Suppressor macrophage (primary cell): ENCODE results near the gene DMC1.
"Not testable (repeated sequence)": the region's sequence is repeated elsewhere in the genome, so short reads cannot be mapped to it uniquely, and the experiment has no call there.

Source experiments
- DNase-seq, 4 experiments: peaks; one replicate each; pipeline ENCODE4 v3.0.0-alpha.2; 2020 to 2022
- total RNA-seq, 17 experiments: gene quantifications; one replicate each; lab custom pipeline; 2026; ENCODE audit warnings: mixed read lengths in 6 of 17, inconsistent platforms in 3 of 17; lab: John Stamatoyannopoulos, UW

DMC1 gene
- 0 to 1.7 (median 0.29) reads per million in 17 experiments for total RNA-seq

DNA sequence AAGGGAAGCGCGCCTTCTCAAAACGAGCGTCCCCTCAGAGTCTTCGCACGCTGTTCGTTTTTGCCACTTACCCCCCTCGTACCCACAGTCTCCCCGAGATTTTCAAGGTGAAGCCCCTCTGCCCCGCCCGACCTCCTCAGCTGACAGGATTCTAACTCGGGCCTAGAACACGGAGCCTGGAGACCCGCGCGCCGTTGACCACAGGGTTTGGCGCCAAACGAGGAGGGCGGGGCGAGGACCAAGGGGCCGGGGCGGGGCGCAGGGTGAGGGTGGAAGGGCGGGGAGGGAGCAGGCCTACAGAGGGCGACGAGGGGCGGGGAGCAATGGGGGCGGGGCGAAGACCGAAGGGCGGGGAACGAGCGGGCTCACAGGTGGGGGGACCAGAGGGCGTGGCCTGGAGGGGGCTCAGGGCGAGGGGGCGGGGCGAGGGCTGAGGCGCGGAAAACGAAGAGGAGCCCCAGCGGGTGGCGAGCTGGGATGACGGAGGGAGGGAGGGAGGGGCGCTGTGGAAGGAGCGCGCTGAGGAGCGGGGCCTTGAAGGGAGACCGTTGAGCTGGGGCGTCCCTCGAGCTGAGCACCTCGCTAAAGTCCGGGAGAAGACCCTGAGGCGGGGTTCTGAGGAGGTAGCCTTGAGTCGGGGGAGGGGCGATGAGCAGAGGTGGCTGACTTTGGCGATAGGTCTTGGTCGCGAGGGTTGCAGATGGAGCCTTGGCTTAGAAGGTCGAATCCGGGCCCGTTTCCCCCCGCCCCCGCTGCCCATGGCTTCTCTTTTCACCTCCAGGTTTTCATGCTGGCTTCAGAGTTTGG, at the start of gene DMC1:
DMC1 (minus strand) TSS at position 212 of the 807 bp plus-strand sequence. CDS start 1,927 bp downstream, outside the sequence.
- DNase-seq: peak; percentile 62 to 78 (median 68)

DNA sequence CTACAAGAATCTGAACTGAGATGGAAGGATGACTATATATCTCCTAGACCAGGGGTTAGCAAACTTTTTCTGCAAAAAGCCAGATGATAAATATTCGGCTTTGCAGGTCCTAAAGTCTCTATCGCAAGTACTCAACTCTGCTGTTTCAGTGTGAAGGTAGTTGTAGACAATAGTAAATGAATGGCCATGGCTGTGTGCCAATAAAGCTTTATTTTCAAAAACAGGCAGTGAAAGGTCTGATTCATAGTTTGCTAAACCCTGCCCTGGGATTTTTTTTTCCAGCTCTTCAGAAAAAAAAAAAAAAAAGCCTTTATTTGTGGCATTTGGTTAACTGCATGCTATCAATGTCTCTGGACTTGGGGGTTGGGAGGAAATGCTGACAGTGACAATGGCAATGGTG, 48.7 kb upstream of the DMC1 start:
- no peak for DNase-seq

- DNase-seq: no peak
These were observed 48.3 kb upstream of the DMC1 start for GRCh38 chr22:38618258-38618657.

DNA sequence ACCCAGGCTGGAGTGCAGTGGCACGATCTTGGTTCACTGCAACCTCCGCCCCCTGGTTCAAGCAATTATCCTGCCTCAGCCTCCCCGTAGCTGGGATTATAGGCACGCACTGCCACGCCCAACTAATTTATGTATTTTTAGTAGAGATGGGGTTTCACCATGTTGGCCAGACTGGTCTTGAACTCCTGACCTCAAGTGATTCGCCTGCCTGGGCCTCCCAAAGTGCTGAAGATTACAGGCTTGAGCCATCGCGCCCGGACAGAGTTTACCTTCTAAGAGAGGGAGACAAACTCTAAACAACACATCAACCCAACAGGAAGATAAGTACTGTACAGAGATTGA, 45.1 kb upstream of the DMC1 start:
- not testable (repeated sequence) for DNase-seq

GRCh38 chr22:38614332-38615063, 44.5 kb upstream of the DMC1 start:
- no peak for DNase-seq

DNA sequence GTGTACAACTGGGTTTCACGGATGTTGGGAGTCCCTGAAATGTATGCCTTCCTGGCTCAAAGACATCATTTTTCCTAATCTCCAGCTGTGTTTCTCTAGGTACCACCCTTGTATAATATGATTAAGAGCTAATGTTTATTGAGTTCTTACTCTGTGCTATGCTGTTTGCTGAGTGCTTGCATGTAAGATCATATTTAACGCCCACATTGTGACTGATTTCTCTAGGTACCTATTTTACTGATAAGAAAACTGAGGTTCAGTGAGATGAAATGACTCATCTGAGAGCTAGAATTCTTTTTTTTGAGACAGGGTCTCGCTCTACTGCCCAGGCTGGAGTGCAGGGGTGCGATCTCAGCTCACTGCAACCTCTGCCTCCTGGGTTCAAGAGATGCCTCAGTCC, 43.6 kb upstream of the DMC1 start:
- DNase-seq: no peak

GRCh38 chr22:38612217-38613006, 42.4 kb upstream of the DMC1 start:
- no peak for DNase-seq

DNA sequence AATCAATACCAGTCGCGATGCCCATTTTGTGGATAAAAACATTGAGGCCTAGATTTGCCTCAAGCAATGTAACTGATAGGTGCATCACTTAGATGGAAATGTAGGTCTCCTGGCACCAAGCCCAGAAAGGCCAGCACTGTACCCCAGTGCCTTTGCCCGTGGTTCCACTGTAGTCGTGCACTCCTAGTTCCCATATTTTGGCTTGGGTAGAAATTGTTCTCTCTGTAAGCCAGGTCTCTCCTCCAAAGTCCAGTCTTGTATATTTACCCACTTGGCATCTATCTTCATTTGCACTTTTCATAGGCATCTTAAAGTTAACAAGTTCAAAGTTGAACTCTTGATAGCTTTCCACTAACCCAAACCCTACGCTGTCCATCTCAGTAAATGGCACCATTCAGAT, 41.6 kb upstream of the DMC1 start:
- no peak for DNase-seq

- no peak for DNase-seq
These were observed 40.3 kb upstream of the DMC1 start for GRCh38 chr22:38610234-38610633.

DNA sequence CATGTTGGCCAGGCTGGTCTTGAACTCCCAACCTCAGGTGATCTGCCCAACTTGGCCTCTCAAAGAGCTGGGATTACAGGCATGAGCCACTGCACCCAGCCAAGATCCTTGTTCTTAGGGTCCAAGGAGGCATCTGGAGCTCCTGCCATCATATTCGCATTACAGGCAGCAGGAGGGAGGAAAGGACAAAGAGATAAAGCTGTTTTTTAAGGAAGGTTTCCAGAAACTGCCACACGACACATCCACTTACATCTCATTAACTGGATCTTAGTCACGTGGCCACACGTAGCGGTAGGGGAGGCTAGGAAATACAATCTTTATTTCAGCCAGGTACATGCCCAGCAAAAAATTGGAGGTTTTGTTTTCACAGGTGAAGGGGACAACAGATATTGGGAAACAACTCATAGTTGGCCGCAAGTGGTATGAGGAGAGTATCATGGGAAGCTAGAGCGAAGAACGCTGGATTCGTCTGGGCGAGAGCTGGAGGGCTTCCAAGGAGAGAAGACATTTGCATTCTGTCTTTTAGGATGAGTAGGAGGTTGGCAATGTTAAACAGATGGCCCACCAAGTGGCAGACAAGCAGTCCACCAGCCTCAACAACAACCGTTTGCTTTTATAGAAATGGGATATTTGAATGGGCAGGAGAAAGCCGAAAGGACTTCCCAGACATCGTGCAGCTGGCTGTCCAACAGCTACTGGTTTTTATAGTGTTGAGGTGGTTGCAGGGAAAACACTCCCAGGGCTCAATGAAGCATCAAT, 39.2 kb upstream of the DMC1 start:
- DNase-seq: no peak

GRCh38 chr22:38607680-38608079, 37.7 kb upstream of the DMC1 start:
- DNase-seq: no peak

DNA sequence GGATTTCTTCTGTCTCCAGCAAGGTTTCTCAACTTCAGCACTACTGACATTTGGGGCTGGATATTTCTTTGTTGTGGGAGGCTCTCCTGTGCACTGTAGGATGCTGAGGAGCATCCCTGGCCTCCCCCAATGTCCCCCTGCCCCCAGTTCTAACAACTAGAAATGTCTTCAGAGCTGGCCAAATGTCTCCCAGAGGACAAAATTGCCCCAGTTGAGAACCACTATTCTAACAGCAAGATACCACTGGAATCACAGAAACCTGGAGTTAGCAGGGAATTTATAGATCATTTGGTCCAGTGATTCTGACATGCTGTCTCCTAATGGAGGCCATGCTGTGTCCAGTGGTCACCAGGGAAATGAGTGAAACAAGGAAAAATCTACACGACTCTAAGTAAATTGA, 32.2 kb upstream of the DMC1 start:
- DNase-seq: no peak

DNA sequence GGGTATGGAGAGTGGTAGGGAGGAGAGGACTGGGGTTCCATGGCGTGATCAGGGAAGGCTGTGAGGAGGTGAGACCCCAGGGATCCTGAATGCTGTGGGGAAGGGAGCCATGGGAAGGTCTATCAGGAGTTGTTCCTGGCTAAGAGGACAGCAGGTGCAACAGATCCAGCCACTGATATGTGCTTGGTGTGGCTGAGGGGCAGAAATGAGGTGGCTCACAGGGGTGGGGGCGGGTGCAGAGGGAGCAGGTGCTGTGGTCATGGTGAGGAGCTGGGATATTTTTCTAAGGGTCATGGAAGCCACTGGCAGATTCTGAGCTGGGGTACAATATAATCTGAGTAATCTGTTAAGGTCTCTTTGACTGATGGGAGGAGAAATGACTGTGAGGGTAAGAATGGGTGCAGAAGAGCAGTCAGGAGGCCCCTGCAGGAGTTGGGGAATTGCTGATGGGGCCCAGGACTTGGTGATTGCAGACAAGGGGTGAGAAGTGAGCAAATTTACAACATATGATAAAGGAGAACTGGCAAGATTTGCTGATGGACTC, 31.3 kb upstream of the DMC1 start:
- DNase-seq: no peak

- no peak for DNase-seq
These were observed 29.5 kb upstream of the DMC1 start for GRCh38 chr22:38599466-38599865.

DNA sequence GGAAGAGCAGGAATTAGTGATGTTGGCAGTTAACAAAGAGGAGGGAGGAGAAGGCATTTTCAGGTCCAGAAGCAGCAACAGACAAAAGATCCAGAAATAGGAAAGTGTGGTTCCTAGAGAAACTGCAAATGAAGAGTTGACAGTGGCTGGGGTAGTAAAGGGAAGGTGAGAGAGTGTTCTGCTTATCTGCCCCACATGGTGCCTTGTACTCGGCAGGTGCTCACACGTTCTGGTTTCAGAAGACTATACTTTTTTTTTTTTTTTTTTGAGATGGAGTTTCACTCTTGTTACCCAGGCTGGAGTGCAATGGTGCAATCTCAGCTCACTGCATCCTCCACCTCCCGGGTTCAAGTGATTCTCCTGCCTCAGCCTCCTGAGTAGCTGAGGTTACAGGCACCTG, 12.9 kb upstream of the DMC1 start:
- DNase-seq: not testable (repeated sequence)

GRCh38 chr22:38578505-38578904, 8.5 kb upstream of the DMC1 start:
- DNase-seq: no peak

DNA sequence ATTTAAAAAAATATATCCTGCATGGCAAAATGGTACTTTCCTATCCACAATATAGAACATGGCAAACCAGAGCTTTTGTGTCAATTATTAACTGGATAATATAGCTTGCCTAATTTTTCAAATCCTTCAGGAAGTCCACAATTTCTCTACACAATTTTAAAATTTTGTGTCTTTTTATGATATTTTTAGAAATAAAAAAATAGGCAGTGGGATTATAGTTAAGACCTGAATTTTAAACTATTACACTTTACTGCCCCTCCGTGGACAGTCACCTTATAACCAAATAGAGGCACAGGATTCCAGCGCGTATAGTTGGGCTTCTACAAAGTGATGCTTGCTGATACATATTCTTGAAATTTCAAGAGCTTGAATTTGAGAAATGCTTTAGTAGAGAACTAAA, 2.1 kb upstream of the DMC1 start:
- peak; percentile 54 to 80 (median 68) for DNase-seq

DNA sequence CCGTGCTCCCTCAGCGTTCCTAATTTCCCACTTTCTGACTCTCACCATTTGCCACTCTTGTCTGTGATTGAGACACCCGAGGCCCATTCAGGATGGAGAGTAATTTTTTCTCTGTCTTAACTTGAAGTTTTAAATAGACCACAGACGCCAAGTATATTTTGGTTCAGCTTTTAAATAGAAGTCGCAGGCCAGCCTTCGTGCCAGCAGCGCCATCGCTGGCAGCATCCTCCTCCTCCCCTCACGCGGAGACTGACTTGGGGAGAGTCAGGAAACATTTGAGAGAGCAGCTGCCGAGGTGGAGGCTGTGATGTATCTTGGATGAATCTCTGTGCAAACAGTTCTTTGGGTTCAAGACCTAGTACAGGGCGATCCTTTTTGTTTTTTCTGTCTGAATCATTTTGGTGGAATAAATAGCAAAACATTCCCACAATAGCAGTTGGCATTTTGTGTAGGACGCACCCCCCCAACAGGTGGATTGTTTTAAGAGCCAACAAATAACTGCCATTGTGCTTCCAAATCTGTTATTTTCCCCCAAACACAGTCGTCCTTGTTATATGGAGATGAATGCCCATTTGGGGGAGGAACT, 889 bp upstream of the DMC1 start:
- peak; percentile 25 to 46 (median 42) for DNase-seq

DNA sequence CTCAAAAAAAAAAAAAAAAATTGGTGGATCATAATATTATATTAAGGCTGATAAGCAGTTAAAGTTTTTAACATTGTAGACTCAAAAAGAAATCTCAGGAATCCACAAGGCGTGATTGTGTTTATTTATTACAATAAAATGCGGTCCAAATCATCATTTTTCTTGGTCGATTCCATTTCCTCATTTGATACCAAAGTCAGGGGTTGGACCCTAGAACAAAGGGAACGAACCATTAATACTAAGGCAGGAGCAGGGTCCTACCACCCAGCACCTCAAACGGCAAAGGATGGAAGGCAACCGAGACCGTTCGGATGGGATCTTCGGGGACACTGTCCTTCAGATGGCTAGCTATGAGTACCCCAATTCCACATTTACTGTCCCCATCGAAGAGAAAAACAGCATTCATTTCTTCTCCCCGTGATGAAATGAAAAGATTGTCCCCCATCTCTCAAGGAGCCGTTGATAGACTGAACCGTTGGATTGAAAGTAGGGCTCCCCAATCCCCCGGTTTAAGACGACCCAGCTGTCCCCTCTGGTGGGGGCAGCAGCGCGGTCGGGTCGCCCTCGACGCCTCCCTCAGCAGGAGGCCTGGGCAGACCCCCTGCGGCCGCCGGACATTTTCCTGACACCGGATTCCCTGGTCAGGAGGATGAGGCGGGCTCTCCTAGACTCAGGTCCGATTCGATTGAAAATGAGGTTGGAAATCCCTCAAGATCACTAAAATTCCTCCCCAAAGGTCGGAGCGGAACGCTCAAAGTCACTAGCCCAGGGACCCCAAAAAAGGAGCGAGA, 607 bp downstream of the DMC1 start:
- DNase-seq: no peak

DNA sequence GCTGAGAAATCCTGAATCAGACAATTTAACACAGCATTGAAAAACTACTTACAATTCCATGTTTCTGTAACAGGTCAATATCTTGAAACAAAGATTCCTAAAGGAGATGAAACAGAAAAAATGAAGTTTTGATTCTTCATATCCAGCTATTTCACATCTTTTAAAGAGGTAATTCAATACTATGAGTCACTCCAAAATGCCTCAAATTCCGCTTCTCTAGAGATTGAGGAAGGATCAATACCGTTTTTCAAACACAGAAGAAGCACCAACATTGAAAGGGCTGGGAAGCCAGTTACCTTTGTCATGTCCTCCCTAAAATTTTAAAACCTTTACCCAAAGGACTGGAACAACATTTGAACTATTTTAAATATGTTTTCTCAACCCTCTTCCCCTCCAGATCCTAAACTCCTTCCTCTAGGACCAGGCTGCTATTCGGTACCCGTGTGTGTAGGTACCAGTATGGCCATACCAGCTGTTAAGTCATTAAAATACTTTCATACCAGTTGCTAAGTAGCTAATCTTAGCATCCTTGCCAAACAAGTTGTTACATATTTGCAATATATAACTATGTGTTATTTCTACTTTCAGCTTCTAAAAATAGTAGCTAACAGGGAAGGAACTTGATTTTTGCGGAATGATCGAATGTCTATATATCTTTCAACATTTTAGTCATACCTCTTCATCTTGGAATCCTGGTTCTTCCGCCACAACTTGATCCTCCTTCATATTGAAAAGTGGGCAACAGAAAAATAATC, 2.3 kb downstream of the DMC1 start:
- DNase-seq: peak in 2 of 4 experiments; percentile 17 to 29
